Smooth muscle cell (in vitro differentiated cells): ENCODE results near the gene CTSD. TPM values are rescaled to one million over a fixed set of nuclear protein-coding genes. Genes with fewer than 3 reads are reported as not detected.

ENCODE experiments used
- DNase-seq: peaks from one replicate; lab custom pipeline; 2025; ENCODE audit not compliant: unreplicated experiment; lab: John Stamatoyannopoulos, UW
- H2AFZ ChIP-seq: fragments of 200-600 bp; sonication (generic); 2 replicates; pipeline ENCODE4 v1.6.0; 2016; ENCODE audit warnings: antibody characterized with exemption, low read depth, mild to moderate bottlenecking
- H3F3A ChIP-seq: fragments of 200-600 bp; sonication (generic); 2 replicates; pipeline ENCODE4 v1.6.0; 2017; ENCODE audit warnings: antibody characterized with exemption, low read depth
- H3K27ac ChIP-seq: fragments of 200-600 bp; sonication (generic); 2 replicates; pipeline ENCODE4 v1.5.1; 2016; ENCODE audit warnings: low read depth, mild to moderate bottlenecking
- H3K27me3 ChIP-seq: fragments of 200-600 bp; sonication (generic); 2 replicates; pipeline ENCODE4 v1.6.1; 2016; ENCODE audit warnings: low read depth, mild to moderate bottlenecking
- H3K36me3 ChIP-seq: fragments of 200-600 bp; sonication (generic); 2 replicates; pipeline ENCODE4 v1.5.1; 2016; ENCODE audit warnings: low read depth
- H3K4me1 ChIP-seq: fragments of 200-600 bp; sonication (generic); 2 replicates; pipeline ENCODE4 v1.5.1; 2016; ENCODE audit warnings: low read depth
- H3K4me2 ChIP-seq: fragments of 200-600 bp; sonication (generic); 2 replicates; pipeline ENCODE4 v1.6.0; 2016; ENCODE audit warnings: mild to moderate bottlenecking
- H3K4me3 ChIP-seq: fragments of 200-600 bp; sonication (generic); 2 replicates; pipeline ENCODE4 v1.5.1; 2016; ENCODE audit warnings: mild to moderate bottlenecking
- H3K79me2 ChIP-seq: fragments of 200-600 bp; sonication (generic); 2 replicates; pipeline ENCODE4 v1.6.0; 2016; ENCODE audit warnings: low read depth, mild to moderate bottlenecking
- H3K9ac ChIP-seq: fragments of 200-600 bp; sonication (generic); 2 replicates; pipeline ENCODE4 v1.6.0; 2016; ENCODE audit warnings: low read depth
- H3K9me3 ChIP-seq: fragments of 200-600 bp; sonication (generic); replicated peaks from 2 replicates; pipeline ENCODE4 v1.5.1; 2016; ENCODE audit warnings: low read depth
- H4K20me1 ChIP-seq: fragments of 200-600 bp; sonication (generic); 2 replicates; pipeline ENCODE4 v1.6.0; 2016; ENCODE audit warnings: low read depth
- WGBS: methylation state at CpG from one replicate; pipeline ENCODE4 v1.1.7; 2016; ENCODE audit warnings: low lambda C conversion rate; 5-methylcytosine and 5-hydroxymethylcytosine counted together
- polyA plus RNA-seq: library from polyadenylated mRNA; unstranded; fragments of >200 nt; fragmentation: Nextera tagmentation; extraction: Ambion mirVana; gene quantifications from 2 replicates; pipeline ENCODE4 v1.2.1, GENCODE V29; 2016
- total RNA-seq: library from RNA; depleted of rRNA; stranded (reverse); fragments of >200 nt; gene quantifications from 2 replicates; pipeline ENCODE4 v1.2.3, GENCODE V29; 2014
- TF ChIP-seq, protein P1 (sequence below): fragments of 200-600 bp; sonication (generic); IDR thresholded peaks from 2 replicates; pipeline ENCODE4 v1.5.1; 2017; ENCODE audit warnings: borderline replicate concordance, mild to moderate bottlenecking, antibody characterized with exemption; ENCODE audit not compliant: insufficient read depth, poor library complexity, severe bottlenecking

The CTSD gene
- total and polyA plus RNA-seq, 2 experiments from 2014 or later, result 101 to 301 TPM

DNA sequence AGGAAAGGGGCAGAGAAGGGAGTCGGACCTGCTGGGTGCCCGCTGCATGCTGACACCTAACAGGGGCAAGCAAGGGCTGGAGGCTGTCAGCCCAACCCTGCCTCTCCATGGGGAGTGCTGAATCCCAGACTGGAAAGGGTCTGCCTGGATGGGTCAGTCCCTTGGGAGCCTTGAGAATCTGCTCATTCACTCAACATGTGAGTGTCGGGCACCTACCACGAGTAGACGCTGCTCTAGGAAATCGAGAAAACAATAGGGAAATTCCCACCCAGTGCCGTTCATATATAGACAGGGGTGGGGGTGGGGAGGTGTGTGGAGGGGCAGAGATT lies 4.4 kb upstream of the CTSD start:
- H3K36me3 ChIP-seq, result no peaks in the 10 kb centered on the region
- H4K20me1 ChIP-seq, result no peaks in the 10 kb centered on the region
- 89% methylated on average over 7 of the region's 7 CpGs for WGBS
- no peaks in the 10 kb centered on the region for H3K27me3 ChIP-seq
- H2AFZ ChIP-seq, result no peak overlapping the region
- no peak overlapping the region for H3K4me3 ChIP-seq
- H3K4me2 ChIP-seq, result no peak overlapping the region
- H3K79me2 ChIP-seq, result peaks cover 6% of the 10 kb centered on the region
- no peak for DNase-seq
- H3K9ac ChIP-seq, result no peak overlapping the region
- H3K9me3 ChIP-seq, result no peaks in the 10 kb centered on the region
- peaks cover 9% of the 10 kb centered on the region for H3K4me1 ChIP-seq
- H3F3A ChIP-seq, result peaks cover 4% of the 10 kb centered on the region
- H3K27ac ChIP-seq, result no peak overlapping the region
- TF ChIP-seq, protein P1, sequence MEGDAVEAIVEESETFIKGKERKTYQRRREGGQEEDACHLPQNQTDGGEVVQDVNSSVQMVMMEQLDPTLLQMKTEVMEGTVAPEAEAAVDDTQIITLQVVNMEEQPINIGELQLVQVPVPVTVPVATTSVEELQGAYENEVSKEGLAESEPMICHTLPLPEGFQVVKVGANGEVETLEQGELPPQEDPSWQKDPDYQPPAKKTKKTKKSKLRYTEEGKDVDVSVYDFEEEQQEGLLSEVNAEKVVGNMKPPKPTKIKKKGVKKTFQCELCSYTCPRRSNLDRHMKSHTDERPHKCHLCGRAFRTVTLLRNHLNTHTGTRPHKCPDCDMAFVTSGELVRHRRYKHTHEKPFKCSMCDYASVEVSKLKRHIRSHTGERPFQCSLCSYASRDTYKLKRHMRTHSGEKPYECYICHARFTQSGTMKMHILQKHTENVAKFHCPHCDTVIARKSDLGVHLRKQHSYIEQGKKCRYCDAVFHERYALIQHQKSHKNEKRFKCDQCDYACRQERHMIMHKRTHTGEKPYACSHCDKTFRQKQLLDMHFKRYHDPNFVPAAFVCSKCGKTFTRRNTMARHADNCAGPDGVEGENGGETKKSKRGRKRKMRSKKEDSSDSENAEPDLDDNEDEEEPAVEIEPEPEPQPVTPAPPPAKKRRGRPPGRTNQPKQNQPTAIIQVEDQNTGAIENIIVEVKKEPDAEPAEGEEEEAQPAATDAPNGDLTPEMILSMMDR, result no peak

DNA sequence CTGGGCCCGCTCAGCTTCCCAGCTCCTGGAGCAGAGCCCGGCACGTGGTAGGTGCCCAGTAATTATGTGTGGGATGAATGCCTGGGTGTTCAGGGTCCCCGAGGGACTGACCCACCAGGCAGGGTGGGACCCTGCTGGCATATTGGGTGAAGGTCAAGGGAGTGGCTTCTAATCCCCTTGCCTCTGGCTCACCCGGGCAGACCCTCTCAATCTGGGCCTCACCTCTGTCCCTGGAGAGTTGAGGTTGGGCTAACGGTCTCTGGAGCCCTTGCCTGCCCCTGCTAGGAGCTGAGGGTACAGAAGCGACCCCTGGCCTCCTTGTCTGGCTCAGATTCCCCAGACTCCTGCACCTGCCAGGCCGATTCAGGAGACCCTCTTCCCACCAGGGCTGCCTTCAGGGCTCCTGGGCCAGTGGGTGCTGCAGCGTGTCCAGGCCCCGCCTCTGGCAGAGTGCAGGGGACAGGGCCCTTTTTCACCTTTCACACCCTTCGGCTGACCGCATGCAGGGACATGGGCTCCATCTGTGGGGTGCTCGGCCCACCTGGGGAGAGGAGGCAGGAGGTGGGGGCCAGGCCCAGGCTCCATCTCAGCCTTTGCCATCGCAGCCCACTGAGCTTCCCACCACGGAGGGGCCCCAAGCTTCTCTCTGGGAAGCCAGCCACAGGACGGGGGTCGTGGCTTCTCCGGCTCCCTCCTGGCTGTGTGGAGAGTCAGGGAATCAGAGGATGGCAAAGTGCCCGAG lies 3.8 kb upstream of the CTSD start:
- no peaks in the 10 kb centered on the region for H3K36me3 ChIP-seq
- no peak overlapping the region for H3K27ac ChIP-seq
- no peaks in the 10 kb centered on the region for H4K20me1 ChIP-seq
- no peak overlapping the region for H3K9ac ChIP-seq
- H2AFZ ChIP-seq, result no peak overlapping the region
- no peaks in the 10 kb centered on the region for H3K27me3 ChIP-seq
- no peak overlapping the region for H3K4me3 ChIP-seq
- peaks cover 12% of the 10 kb centered on the region for H3K4me1 ChIP-seq
- H3F3A ChIP-seq, result peaks cover 4% of the 10 kb centered on the region
- TF ChIP-seq, protein P1, result no peak
- no peak overlapping the region for H3K4me2 ChIP-seq
- no peaks in the 10 kb centered on the region for H3K9me3 ChIP-seq
- no peak for DNase-seq
- WGBS, result 89% methylated on average over 18 of the region's 19 CpGs
- peaks cover 12% of the 10 kb centered on the region for H3K79me2 ChIP-seq

DNA sequence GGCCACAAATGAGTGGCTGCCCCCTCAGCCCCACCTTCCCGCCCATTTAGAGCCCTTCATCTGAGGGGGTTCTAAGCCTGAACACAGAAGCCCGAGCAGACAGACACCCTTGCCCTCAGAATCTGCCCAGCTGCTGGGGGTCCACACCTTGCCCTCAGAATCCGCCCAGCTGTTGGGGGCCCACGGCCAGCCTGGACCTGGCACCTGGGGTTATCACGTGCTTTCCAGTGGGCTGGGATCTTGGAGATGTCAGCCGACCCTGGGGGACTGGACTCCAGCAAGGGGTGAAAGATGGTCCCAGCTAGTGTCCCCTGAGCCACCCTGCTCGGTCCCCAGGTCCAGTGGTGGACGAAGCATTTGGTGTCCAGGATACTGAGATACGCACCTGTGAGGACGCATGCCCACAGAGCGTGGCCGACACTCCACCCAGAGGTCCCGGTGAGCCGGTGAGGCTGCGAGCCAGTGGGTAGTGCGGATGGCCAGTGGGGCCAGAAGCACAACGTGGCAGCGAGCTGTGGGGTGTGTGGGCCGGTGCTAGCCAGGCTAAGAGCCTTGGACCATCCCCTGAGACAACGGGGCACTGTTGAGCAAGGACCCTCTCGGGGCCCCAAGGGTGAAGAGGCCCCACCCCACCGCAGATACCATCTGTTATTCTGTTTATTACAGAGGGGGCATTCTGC lies 3.1 kb upstream of the CTSD start:
- no peaks in the 10 kb centered on the region for H3K27me3 ChIP-seq
- peaks cover 3% of the 10 kb centered on the region for H4K20me1 ChIP-seq
- no peak overlapping the region for H3K4me3 ChIP-seq
- WGBS, result 91% methylated on average over 22 of the region's 22 CpGs
- no peak for DNase-seq
- H3K36me3 ChIP-seq, result no peaks in the 10 kb centered on the region
- no peak overlapping the region for H3K9ac ChIP-seq
- H3K27ac ChIP-seq, result no peak overlapping the region
- H3K79me2 ChIP-seq, result peaks cover 12% of the 10 kb centered on the region
- no peak overlapping the region for H3K4me2 ChIP-seq
- H3K9me3 ChIP-seq, result no peaks in the 10 kb centered on the region
- H2AFZ ChIP-seq, result no peak overlapping the region
- no peaks in the 10 kb centered on the region for H3F3A ChIP-seq
- TF ChIP-seq, protein P1, result no peak
- peaks cover 5% of the 10 kb centered on the region for H3K4me1 ChIP-seq
